A549 treated with ZK216348 at 1 μM for 4 hours (cell line): ENCODE results near the gene C12orf60. TPM values are rescaled to one million over a fixed set of nuclear protein-coding genes. Genes with fewer than 3 reads are reported as not detected.

Experiments used
- total RNA-seq: library from RNA; stranded (reverse); fragments of 200-300 nt; extraction: Qiagen RNA extraction; gene quantifications from 5 replicates; pipeline ENCODE4 v1.2.3, GENCODE V29; 2022; ENCODE audit warnings: low read depth

Gene C12orf60, protein sequence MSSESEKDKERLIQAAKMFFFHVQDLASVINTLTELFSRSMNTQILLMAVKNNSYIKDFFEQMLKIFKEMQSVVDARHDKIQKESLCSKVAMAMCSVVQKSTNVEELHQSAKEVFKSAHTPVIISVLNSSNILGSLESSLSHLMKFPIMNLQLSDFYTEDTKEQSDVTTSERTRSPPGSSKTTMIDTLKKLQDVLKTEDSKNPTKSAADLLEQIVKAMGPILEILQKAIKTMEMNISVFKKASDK
- 1.3 to 2.1 TPM (median 1.7 TPM) in 5 replicates for total RNA-seq

DNA sequence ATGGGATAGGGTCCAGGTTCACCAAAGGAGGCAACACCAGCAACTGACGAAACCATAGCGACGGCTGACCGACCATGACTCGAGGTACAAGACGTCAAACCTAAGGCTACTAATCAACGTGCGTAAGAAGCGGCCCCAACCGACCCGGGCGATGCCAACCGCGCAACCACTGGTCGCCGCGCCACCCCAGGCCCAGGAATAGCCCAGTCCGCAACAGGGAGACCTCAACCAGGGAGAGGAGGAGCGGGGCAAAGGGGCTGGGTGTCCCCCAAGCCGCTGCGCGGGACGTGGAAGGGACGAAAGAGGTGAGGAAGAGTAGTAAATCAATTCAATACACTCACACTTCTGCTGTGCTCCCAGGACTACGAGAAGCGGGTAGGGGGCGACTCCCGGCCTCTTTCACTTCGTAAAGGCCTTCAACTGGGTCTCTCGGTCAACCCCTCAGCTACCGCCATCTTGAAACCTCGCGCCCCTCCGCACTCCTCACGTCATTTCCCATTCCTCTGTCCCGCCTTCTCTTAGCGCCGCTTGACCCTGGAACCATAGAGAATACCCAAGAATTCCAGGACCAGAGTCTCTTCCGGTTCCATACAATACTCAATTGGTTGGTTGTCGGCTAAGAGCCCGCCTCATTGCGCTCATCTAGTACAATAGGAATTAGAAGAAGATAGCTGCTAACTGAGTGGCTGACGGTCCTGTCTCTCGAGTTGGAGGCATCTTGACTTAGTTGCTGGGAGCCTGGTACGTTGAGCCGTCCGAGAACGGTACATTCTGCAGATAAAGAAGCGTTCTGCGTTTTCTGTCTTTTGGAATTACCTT is at the start of gene C12orf60, which contains the start of gene WBP11:
TSS of gene C12orf60 (plus strand) at position 660 of the 819 bp plus-strand sequence. CDS start 19,266 bp downstream, outside the sequence.
TSS of gene WBP11 (minus strand) at position 468 of the 819 bp plus-strand sequence. CDS start 2,095 bp downstream, outside the sequence.

DNA sequence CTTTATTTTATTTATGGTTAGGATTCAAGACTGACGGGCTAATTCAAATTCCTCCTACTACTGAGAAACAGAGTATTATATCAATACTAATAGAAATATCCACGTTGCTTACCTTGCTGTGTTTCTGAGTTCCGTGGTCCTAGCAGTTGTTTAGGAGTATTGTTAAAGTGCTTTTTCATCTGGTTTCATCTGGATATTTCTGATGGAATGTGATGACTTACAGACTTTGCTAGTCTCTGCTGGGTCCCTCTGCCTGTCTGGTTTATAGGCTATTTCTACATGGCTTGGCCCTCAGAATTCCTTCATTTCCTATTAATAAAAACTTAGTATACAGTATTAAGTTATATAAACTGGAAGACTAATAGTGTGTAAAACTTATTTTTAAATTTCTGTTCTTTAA is 10.5 kb downstream of the C12orf60 start, which contains the start of gene SMCO3:
TSS of gene SMCO3 (minus strand) at position 169 of the 400 bp plus-strand sequence. CDS start 7,502 bp downstream, outside the sequence.

DNA sequence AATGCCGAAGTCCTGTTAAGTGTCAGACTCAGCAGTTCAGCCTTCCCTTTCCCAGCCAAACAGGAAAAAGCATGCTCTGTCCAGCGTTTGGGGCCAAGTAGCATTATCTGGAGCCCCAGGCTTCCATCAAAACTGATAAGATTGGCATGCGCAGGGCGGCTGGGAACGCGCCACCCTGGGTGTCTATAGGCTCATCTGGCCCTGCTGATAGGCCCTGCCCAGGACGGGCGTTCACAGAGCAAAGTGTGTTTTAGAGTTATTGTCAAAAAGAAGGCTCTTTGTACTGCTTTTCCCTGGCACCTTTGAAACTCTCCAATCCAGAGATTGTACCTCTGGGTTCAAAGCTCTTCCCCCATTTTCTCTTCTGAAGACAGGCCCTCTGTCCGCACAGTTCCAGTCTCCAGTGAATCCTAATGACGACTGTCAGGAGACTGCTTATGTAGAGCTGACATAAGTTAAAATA is 40.0 kb downstream of the C12orf60 start, which contains the start of gene ART4:
TSS of gene ART4 (minus strand) at position 102 of the 463 bp plus-strand sequence. CDS start 413 bp downstream, outside the sequence.

Other genes with a start within 250 kb of the C12orf60 start
- 4.1 to 6.1 TPM (median 5.3 TPM) in 5 replicates for gene PLBD1, start 235.8 kb upstream of the C12orf60 start, total RNA-seq
- gene GUCY2C, start 107.1 kb upstream of the C12orf60 start, total RNA-seq = 0.12 TPM in 1 of 5 replicates, not detected in the others
- gene WBP11, start 192 bp upstream of the C12orf60 start, total RNA-seq = 45.5 to 70.9 TPM (median 48.0 TPM) in 5 replicates
- not detected in 5 replicates for gene SMCO3, start 10.5 kb downstream of the C12orf60 start, total RNA-seq
- gene ART4, start 39.9 kb downstream of the C12orf60 start, total RNA-seq = not detected in 5 replicates
- gene MGP, start 82.2 kb downstream of the C12orf60 start, total RNA-seq = 0.45 TPM in 1 of 5 replicates, not detected in the others
- gene ERP27, start 134.9 kb downstream of the C12orf60 start, total RNA-seq = not detected in 5 replicates
- gene ARHGDIB, start 157.9 kb downstream of the C12orf60 start, total RNA-seq = 1.5 to 2.1 TPM (median 1.9 TPM) in 5 replicates
- gene PDE6H, start 169.4 kb downstream of the C12orf60 start, total RNA-seq = not detected in 5 replicates